CD14-positive monocyte (primary cell): ENCODE measurements around the gene WDR55. TPM values are rescaled to one million over a fixed set of nuclear protein-coding genes. Genes with fewer than 3 reads are reported as not detected.

Experiments used
- polyA plus RNA-seq, 3 donors: library from polyadenylated mRNA; depleted of rRNA in 1 of 3; unstranded in 2 of 3; stranded (reverse) in 1 of 3; fragments of 300-500 nt in 2 of 3; fragments of >200 nt in 1 of 3; fragmentation: Illumina TruSeq in 2 of 3; gene quantifications; 1 replicate in 2 of 3; 2 replicates in 1 of 3; pipeline ENCODE4 v1.2.3, GENCODE V29; 2012 to 2021
- small RNA-seq: library from RNA; depleted of rRNA; stranded (forward); fragments of <200 nt; gene quantifications from one replicate; pipeline ENCODE3, GENCODE V24; 2012; ENCODE audit warnings: low read depth; ENCODE audit not compliant: insufficient read length

WDR55 gene
- polyA plus RNA-seq, 3 donors, result 11.2 to 36.8 (median 13.3) TPM

Small RNA genes lying within 50 kb of the gene (small RNA-seq; reads per million reads assigned to genes)
- gene VTRNA1-1 (120 reads per million, percentile 96 among the genes with 10 or more reads in this experiment), gene VTRNA1-2 (not detected)

Other genes with a start within 250 kb of the WDR55 start
- gene EIF4EBP3, start 117.2 kb upstream of the WDR55 start, polyA plus RNA-seq, result 10 to 100 TPM; 22.8 to 46.0 (median 41.9) TPM
- 10 to 100 TPM; 72.4 to 97.2 (median 80.8) TPM for gene SRA1, start 107.4 kb upstream of the WDR55 start, polyA plus RNA-seq
- gene APBB3, start 100.3 kb upstream of the WDR55 start, polyA plus RNA-seq, result 100 to 1,000 TPM in 1 of 3 donors, 1 to 10 TPM in 2; 4.9 to 211 (median 7.4) TPM
- gene SLC35A4, start 100.1 kb upstream of the WDR55 start, polyA plus RNA-seq, result 10 to 100 TPM; 44.0 to 67.1 (median 58.8) TPM
- gene CD14, start 31.7 kb upstream of the WDR55 start, polyA plus RNA-seq, result 1,000 to 10,000 TPM; 1,687 to 3,095 (median 2,434) TPM
- gene TMCO6, start 25.5 kb upstream of the WDR55 start, polyA plus RNA-seq, result 10 to 100 TPM in 2 of 3 donors, 1 to 10 TPM in 1; 9.8 to 45.5 (median 12.6) TPM
- gene NDUFA2, start 17.3 kb upstream of the WDR55 start, polyA plus RNA-seq, result 100 to 1,000 TPM in 2 of 3 donors, 10 to 100 TPM in 1; 90.1 to 246 (median 207) TPM
- 10 to 100 TPM; 58.3 to 86.6 (median 80.9) TPM for gene IK, start 17.1 kb upstream of the WDR55 start, polyA plus RNA-seq
- 1 to 10 TPM in 1 of 3 donors, not detected in 2; 2.3 TPM for gene DND1, start 8.7 kb downstream of the WDR55 start, polyA plus RNA-seq
- gene HARS1, start 26.5 kb downstream of the WDR55 start, polyA plus RNA-seq, result 10 to 100 TPM; 28.4 to 34.3 (median 31.9) TPM
- 10 to 100 TPM in 1 of 3 donors, 1 to 10 TPM in 2; 6.4 to 26.1 (median 8.3) TPM for gene HARS2, start 26.6 kb downstream of the WDR55 start, polyA plus RNA-seq
- gene ZMAT2, start 35.5 kb downstream of the WDR55 start, polyA plus RNA-seq, result 10 to 100 TPM; 22.5 to 59.5 (median 52.5) TPM
- gene PCDHA1, start 121.2 kb downstream of the WDR55 start, polyA plus RNA-seq, result not detected
- not detected for gene PCDHA2, start 129.9 kb downstream of the WDR55 start, polyA plus RNA-seq
- not detected for gene PCDHA3, start 136.2 kb downstream of the WDR55 start, polyA plus RNA-seq
- not detected for gene PCDHA4, start 142.2 kb downstream of the WDR55 start, polyA plus RNA-seq
- not detected for gene PCDHA5, start 156.7 kb downstream of the WDR55 start, polyA plus RNA-seq
- not detected for gene PCDHA6, start 163.1 kb downstream of the WDR55 start, polyA plus RNA-seq
- not detected for gene PCDHA7, start 169.4 kb downstream of the WDR55 start, polyA plus RNA-seq
- not detected for gene PCDHA8, start 176.3 kb downstream of the WDR55 start, polyA plus RNA-seq
- gene PCDHA9, start 183.5 kb downstream of the WDR55 start, polyA plus RNA-seq, result not detected
- not detected for gene PCDHA10, start 191.0 kb downstream of the WDR55 start, polyA plus RNA-seq
- gene PCDHA11, start 204.1 kb downstream of the WDR55 start, polyA plus RNA-seq, result not detected
- gene PCDHA12, start 210.4 kb downstream of the WDR55 start, polyA plus RNA-seq, result not detected
- not detected for gene PCDHA13, start 217.2 kb downstream of the WDR55 start, polyA plus RNA-seq